ENCODE results near the gene POLD2.

The POLD2 gene

GRCh38 chr7:44101966-44102845, 21.1 kb downstream of the POLD2 start:
- no peak for DNase-seq (ENCODE audit: low read depth)

- DNase-seq (ENCODE audit: low read depth) = no peak
Measured at GRCh38 chr7:44101303-44101965, 21.9 kb downstream of the POLD2 start.

- DNase-seq (ENCODE audit: low read depth) = no peak
Measured at GRCh38 chr7:44100458-44101302, 22.7 kb downstream of the POLD2 start.

- DNase-seq (ENCODE audit: low read depth) = no peak
Measured at GRCh38 chr7:44099669-44100068, 23.7 kb downstream of the POLD2 start.

GRCh38 chr7:44098092-44099068, 25.0 kb downstream of the POLD2 start:
- no peak for DNase-seq (ENCODE audit: low read depth)

DNA sequence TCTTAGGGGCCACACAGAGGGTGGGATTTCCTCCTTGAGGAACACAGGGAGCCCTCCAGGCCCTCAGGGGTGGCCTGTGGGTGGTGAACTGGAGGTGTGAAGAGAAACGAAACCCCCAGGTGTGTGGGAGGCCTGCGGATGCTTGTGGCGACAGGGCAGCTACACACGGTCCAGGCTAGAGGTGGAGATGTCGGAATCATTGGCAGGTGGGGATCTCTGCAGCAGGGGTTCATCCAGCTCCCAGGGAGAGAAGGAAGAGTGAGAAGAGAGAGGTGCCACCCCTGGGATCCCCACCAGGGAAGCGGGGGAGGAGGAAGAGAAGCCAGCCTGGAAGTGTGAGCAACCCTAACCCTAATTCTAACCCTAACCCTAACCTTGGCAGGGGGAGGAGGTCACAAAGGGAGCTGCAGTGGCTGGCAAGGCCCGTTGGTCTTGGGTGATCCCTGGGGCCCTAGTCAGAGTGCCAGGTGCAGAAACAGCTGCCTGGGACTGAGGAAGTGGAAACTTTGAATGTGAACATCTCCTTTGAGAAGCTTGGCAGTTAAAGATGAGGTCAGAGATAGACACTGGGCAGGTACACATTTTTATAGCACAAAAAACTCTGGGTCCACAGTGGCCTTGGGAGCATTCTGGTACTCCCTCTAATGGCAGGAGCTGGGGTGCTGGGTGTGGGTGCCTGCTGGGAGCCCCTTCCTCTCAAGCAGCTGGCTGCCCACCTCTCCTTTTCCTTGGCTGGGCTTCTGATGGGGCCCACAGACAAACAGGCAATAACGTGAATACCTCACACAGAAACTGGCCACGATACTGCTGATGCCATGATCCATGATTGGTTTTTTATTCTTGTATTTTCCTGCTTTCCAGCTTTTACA, 26.1 kb downstream of the POLD2 start:
- DNase-seq (ENCODE audit: low read depth) = peak; percentile 60

GRCh38 chr7:44096326-44096881, 26.9 kb downstream of the POLD2 start:
- DNase-seq (ENCODE audit: low read depth) = no peak

GRCh38 chr7:44095781-44096180, 27.6 kb downstream of the POLD2 start:
- no peak for DNase-seq (ENCODE audit: low read depth)

- no peak for DNase-seq (ENCODE audit: low read depth)
Measured at GRCh38 chr7:44094883-44095592, 28.3 kb downstream of the POLD2 start.

DNA sequence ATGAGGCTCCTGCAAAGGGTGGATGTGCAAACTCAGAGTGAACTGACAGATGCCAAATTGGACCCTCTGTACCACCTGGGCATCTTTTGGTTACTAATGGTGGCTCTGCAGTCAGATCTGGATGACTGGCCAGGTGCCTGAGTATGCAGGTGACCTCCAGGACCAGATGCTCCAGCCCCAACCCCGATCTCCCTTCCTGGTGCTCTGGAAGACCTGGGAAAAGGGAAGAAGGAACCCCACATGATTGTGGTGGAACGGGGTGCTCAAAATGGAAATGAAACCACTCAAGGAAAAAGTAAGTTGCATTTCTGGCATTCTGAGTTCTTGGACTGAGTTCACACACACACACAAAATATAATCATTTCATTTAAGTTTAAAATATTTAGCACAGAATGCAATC, 29.0 kb downstream of the POLD2 start:
- DNase-seq (ENCODE audit: low read depth) = no peak

- no peak for DNase-seq (ENCODE audit: low read depth)
Measured at GRCh38 chr7:44093102-44093641, 30.2 kb downstream of the POLD2 start.

- no peak for DNase-seq (ENCODE audit: low read depth)
Measured at GRCh38 chr7:44087911-44088838, 35.2 kb downstream of the POLD2 start.

DNA sequence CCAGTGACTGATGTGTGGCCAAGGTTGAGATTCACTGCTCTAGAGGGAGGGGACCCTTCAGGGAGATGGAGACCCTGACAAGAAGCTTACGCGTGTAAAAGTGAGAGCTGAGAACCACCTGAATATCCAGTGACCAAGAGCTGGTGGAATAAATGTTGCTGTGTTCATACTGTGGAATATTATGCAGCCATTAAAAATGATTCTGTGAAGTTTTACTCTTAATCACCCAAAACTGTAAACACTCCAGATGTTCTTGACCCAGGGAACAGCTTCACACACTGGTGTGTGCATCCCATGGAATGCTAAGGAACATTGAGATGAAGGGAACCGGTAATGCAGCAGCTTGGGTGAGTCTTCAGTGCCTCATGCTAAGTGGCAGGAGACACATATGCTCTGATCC, 36.7 kb downstream of the POLD2 start:
- DNase-seq (ENCODE audit: low read depth) = no peak

GRCh38 chr7:44085546-44085945, 37.8 kb downstream of the POLD2 start:
- DNase-seq (ENCODE audit: low read depth) = no peak

GRCh38 chr7:44084701-44085100, 38.6 kb downstream of the POLD2 start:
- DNase-seq (ENCODE audit: low read depth) = no peak

- DNase-seq (ENCODE audit: low read depth) = no peak
Measured at GRCh38 chr7:44083796-44084195, 39.6 kb downstream of the POLD2 start.

DNA sequence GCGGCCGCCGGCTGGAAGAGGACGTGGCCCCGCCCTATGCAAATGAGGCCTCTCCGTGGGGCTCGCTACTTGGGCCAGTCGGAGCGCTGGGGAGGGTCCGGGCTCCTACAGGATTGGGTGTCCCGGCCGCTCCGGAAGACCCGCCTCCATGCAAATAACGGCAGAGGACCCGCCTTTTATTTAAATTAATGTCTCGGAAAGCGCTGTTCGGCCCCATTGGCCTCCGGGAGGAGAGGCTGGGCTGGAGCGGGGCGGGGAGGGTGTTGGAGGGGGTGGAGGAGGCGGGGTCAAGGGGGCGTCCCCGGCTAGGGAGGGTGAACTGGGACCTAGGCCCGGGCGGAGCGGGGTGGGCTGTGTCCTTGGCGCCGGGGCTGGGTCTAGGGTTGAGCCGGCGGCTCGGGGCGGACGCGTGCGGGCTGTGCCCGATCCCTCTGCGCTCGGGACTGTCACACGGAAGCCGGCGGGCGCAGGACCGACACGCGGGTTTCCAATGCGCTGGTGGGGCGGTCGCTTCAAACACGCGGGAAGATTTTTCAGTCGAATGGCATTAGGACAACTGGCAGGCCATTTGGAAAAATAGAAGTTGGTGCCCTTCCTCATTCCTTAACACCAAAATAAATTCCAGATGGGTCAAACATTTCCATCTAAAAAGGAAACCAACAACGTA, 40.7 kb downstream of the POLD2 start:
- DNase-seq (ENCODE audit: low read depth) = peak; percentile 87
